ENCODE measurements around the gene RWDD3.
A peak's percentile ranks its signal among the peaks of the same experiment; 100 is the strongest.

RWDD3 gene

GRCh38 chr1:95216292-95216990 lies 17.6 kb upstream of the RWDD3 start:
- H3K4me3 ChIP-seq (replicated peaks in 1 of 2; ENCODE audit: low read depth in 2 of 2, low read length in 2 of 2) = no peak overlapping the region
- DNase-seq (ENCODE audit: low read depth in 2 of 2) = no peak
- TF ChIP-seq, protein P1, sequence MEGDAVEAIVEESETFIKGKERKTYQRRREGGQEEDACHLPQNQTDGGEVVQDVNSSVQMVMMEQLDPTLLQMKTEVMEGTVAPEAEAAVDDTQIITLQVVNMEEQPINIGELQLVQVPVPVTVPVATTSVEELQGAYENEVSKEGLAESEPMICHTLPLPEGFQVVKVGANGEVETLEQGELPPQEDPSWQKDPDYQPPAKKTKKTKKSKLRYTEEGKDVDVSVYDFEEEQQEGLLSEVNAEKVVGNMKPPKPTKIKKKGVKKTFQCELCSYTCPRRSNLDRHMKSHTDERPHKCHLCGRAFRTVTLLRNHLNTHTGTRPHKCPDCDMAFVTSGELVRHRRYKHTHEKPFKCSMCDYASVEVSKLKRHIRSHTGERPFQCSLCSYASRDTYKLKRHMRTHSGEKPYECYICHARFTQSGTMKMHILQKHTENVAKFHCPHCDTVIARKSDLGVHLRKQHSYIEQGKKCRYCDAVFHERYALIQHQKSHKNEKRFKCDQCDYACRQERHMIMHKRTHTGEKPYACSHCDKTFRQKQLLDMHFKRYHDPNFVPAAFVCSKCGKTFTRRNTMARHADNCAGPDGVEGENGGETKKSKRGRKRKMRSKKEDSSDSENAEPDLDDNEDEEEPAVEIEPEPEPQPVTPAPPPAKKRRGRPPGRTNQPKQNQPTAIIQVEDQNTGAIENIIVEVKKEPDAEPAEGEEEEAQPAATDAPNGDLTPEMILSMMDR (IDR thresholded peaks at IDR 0.05; ENCODE audit: low read depth, low read length) = no peak

GRCh38 chr1:95217371-95217770 lies 16.6 kb upstream of the RWDD3 start:
- TF ChIP-seq, protein P1 (IDR thresholded peaks at IDR 0.05; ENCODE audit: low read depth, low read length) = no peak
- H3K4me3 ChIP-seq (replicated peaks in 1 of 2; ENCODE audit: low read depth in 2 of 2, low read length in 2 of 2) = no peak overlapping the region
- DNase-seq (ENCODE audit: low read depth in 2 of 2) = no peak

DNA sequence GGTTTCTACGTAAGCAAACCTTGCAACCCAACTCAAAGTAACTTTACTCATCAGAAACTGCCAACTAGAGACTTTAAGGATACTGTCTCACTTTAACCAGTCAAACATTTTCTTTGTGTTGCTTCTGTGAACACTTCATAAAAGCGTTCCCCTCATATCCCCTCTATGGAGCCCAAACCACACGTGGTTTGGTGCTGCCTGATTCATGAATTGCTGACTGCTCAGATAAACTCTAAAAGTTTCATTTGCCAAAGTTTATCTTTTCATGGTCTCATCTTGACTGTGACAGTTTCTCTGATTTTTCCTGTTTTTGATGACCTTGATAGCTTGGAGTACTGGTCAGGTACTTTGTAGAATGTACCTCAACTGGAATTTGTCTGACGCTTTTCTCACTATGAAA lies 14.6 kb upstream of the RWDD3 start:
- no peak overlapping the region for H3K4me3 ChIP-seq (replicated peaks in 1 of 2; ENCODE audit: low read depth in 2 of 2, low read length in 2 of 2)
- TF ChIP-seq, protein P1 (IDR thresholded peaks at IDR 0.05; ENCODE audit: low read depth, low read length) = no peak
- no peak for DNase-seq (ENCODE audit: low read depth in 2 of 2)

DNA sequence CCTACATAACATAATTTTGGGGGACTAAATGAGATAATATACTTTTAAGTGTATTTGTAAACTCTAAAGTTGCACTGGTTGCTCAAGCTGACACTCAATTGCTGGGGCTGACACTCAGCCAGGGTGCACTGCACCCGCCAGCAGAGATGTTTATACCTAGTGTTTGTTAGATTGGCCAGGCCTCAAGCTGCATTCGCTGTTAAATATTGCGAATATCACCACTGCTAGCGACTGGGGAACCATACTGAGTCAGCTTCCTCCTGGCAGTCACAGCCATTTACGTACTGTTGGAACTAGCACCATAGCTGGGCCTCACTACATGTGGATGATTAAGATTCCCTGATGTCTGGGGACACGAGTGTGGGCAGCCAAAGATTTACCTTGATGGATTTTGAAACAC lies 12.7 kb upstream of the RWDD3 start:
- no peak for DNase-seq (ENCODE audit: low read depth in 2 of 2)
- H3K4me3 ChIP-seq (replicated peaks in 1 of 2; ENCODE audit: low read depth in 2 of 2, low read length in 2 of 2) = no peak overlapping the region
- TF ChIP-seq, protein P1 (IDR thresholded peaks at IDR 0.05; ENCODE audit: low read depth, low read length) = no peak

GRCh38 chr1:95222629-95223028 lies 11.4 kb upstream of the RWDD3 start:
- H3K4me3 ChIP-seq (replicated peaks in 1 of 2; ENCODE audit: low read depth in 2 of 2, low read length in 2 of 2) = no peak overlapping the region
- TF ChIP-seq, protein P1 (IDR thresholded peaks at IDR 0.05; ENCODE audit: low read depth, low read length) = no peak
- DNase-seq (ENCODE audit: low read depth in 2 of 2) = no peak

- TF ChIP-seq, protein P1 (IDR thresholded peaks at IDR 0.05; ENCODE audit: low read depth, low read length) = no peak
- DNase-seq (ENCODE audit: low read depth in 2 of 2) = peak; percentile 55 to 67
- H3K4me3 ChIP-seq (replicated peaks in 1 of 2; ENCODE audit: low read depth in 2 of 2, low read length in 2 of 2) = no peak overlapping the region
Observed at GRCh38 chr1:95223110-95223509, 10.9 kb upstream of the RWDD3 start.

All from cardiac fibroblast (primary cell).